Mucosa of descending colon (tissue), 3 donors: ENCODE results near the gene TRPM3. TPM values are rescaled to one million over a fixed set of nuclear protein-coding genes. Genes with fewer than 3 reads are reported as not detected.
"Not testable (repeated sequence)": the region's sequence is repeated elsewhere in the genome, so short reads cannot be mapped to it uniquely, and the experiment has no call there.

Experiments
- ATAC-seq: fragments of 200-7000 bp; cut with Tn5 transposase; one replicate; pipeline ENCODE4 v1.9.1; 2020; ENCODE audit warnings: mild to moderate bottlenecking, moderate library complexity
- DNase-seq, 3 donors: peaks; one replicate each; pipeline ENCODE4 v3.0.0-alpha.2; 2020
- H3K36me3 ChIP-seq: fragments of 200-600 bp; one replicate; pipeline ENCODE4 v1.8.0; 2021; ENCODE audit warnings: low read depth, mild to moderate bottlenecking
- H3K4me1 ChIP-seq: fragments of 200-600 bp; one replicate; pipeline ENCODE4 v1.8.0; 2021; ENCODE audit warnings: low read depth, mild to moderate bottlenecking
- H3K4me3 ChIP-seq: fragments of 200-600 bp; one replicate; pipeline ENCODE4 v1.8.0; 2021; ENCODE audit warnings: mild to moderate bottlenecking
- H3K9me3 ChIP-seq: fragments of 200-600 bp; one replicate; pipeline ENCODE4 v1.8.0; 2021; ENCODE audit warnings: mild to moderate bottlenecking
- CTCF ChIP-seq: fragments of 200-600 bp; IDR thresholded peaks from one replicate; pipeline ENCODE4 v1.8.0; 2022; ENCODE audit warnings: antibody characterized with exemption, mild to moderate bottlenecking
- intact Hi-C, 2 donors: fragments of 100-400 bp; cut with DNase I in 1 of 2; cut with micrococcal nuclease in 1 of 2; formaldehyde crosslinking; loops; one replicate each; pipeline versions ENCODE4 v1.11.0 to v1.11.1; 2022; cut with DNase I, micrococcal nuclease
- total RNA-seq, 3 donors: library from RNA; stranded (reverse); fragmentation: NEBNext Ultra II Directional in 2 of 3; extraction: Animal tissue kit (Norgen Biotek cat#: 25700) in 2 of 3; gene quantifications; one replicate each; pipeline versions ENCODE4 v1.2.1 to v1.2.4, GENCODE V29; 2021 to 2023
- donor health status: DM: no; HTN: no; CAD: no; lungs with moderate emphysema.
- donor health status: DM: no; HTN: no; CAD: no.
- donor health status: DM: no; HTN: yes; CAD: no.

The TRPM3 gene
- total RNA-seq, 3 donors from 2014 or later = 0.29 to 0.55 (median 0.51) TPM

GRCh38 chr9:70634696-70635095, 486.7 kb downstream of the TRPM3 start:
- TF ChIP-seq CTCF = no peak
- ATAC-seq (no peak), DNase-seq (no peak)
- no peaks in the 10 kb centered on the region for H3K4me1 ChIP-seq
- no peaks in the 10 kb centered on the region for H3K36me3 ChIP-seq
- intact Hi-C loops = no loop called here
- no peaks in the 10 kb centered on the region for H3K9me3 ChIP-seq
- H3K4me3 ChIP-seq = no peak overlapping the region

GRCh38 chr9:70630971-70631370, 490.4 kb downstream of the TRPM3 start:
- H3K4me3 ChIP-seq = no peak overlapping the region
- intact Hi-C loops = no loop called here
- TF ChIP-seq CTCF = no peak
- no peaks in the 10 kb centered on the region for H3K4me1 ChIP-seq
- no peaks in the 10 kb centered on the region for H3K9me3 ChIP-seq
- no peaks in the 10 kb centered on the region for H3K36me3 ChIP-seq
- ATAC-seq (no peak), DNase-seq (no peak)

GRCh38 chr9:70629080-70629685, 492.2 kb downstream of the TRPM3 start:
- DNase-seq, H3K4me3 ChIP-seq, ATAC-seq, H3K9me3 ChIP-seq, H3K4me1 ChIP-seq, intact Hi-C loops, H3K36me3 ChIP-seq: not testable (repeated sequence)

- Histone ChIP-seq H3K9me3 (no peaks in the 10 kb centered on the region), H3K36me3 (no peaks in the 10 kb centered on the region), H3K4me1 (no peaks in the 10 kb centered on the region), H3K4me3 (no peak overlapping the region)
- DNase-seq (no peak), ATAC-seq (no peak)
- TF ChIP-seq CTCF = no peak
- intact Hi-C loops = no loop called here
These were observed 496.3 kb downstream of the TRPM3 start for GRCh38 chr9:70625078-70625477.

GRCh38 chr9:70618784-70619183, 502.6 kb downstream of the TRPM3 start:
- ATAC-seq (no peak), DNase-seq (peak in 1 of 3 donors; percentile 9)
- no peak for TF ChIP-seq CTCF
- Histone ChIP-seq H3K4me1 (no peaks in the 10 kb centered on the region), H3K4me3 (no peak overlapping the region), H3K9me3 (no peaks in the 10 kb centered on the region), H3K36me3 (no peaks in the 10 kb centered on the region)
- intact Hi-C loops = no loop called here

- intact Hi-C loops = no loop called here
These were observed 504.2 kb downstream of the TRPM3 start for GRCh38 chr9:70617033-70617828.

More at GRCh38 chr9:70617033-70617828, 504.2 kb downstream of the TRPM3 start:
- H3K4me1 ChIP-seq = no peaks in the 10 kb centered on the region
- DNase-seq = no peak
- no peaks in the 10 kb centered on the region for H3K36me3 ChIP-seq
- no peak for TF ChIP-seq CTCF
- ATAC-seq = no peak
- no peaks in the 10 kb centered on the region for H3K9me3 ChIP-seq
- no peak overlapping the region for H3K4me3 ChIP-seq
